Measurements from ENCODE around the gene LHPP.

DNA sequence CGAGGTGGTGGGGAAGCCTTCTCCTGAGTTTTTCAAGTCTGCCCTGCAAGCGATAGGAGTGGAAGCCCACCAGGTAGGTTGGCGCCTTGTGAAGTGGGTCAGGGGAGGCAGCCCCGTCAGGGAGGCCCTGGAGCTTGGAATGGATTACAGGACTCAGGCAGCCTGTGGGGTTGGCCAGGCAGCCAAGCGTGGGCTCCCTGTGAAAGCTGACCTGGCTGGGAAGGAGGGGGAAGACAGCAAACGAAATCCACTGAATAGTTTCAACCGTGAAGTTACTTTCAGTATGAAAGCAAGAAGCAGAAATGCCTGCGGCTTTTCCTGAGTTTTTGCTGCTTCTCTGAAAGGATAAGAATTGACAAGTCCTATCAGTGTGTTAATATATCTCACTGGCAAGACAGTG is 36.4 kb downstream of the LHPP start:
- TF ChIP-seq, protein P1, sequence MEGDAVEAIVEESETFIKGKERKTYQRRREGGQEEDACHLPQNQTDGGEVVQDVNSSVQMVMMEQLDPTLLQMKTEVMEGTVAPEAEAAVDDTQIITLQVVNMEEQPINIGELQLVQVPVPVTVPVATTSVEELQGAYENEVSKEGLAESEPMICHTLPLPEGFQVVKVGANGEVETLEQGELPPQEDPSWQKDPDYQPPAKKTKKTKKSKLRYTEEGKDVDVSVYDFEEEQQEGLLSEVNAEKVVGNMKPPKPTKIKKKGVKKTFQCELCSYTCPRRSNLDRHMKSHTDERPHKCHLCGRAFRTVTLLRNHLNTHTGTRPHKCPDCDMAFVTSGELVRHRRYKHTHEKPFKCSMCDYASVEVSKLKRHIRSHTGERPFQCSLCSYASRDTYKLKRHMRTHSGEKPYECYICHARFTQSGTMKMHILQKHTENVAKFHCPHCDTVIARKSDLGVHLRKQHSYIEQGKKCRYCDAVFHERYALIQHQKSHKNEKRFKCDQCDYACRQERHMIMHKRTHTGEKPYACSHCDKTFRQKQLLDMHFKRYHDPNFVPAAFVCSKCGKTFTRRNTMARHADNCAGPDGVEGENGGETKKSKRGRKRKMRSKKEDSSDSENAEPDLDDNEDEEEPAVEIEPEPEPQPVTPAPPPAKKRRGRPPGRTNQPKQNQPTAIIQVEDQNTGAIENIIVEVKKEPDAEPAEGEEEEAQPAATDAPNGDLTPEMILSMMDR (IDR thresholded peaks at IDR 0.05) = no peak
- no peak for TF ChIP-seq POLR2A (IDR thresholded peaks at IDR 0.05)
